ENCODE data around the gene WDR64. TPM values are rescaled to one million over a fixed set of nuclear protein-coding genes. Genes with fewer than 3 reads are reported as not detected.
"Not testable (repeated sequence)": the region's sequence is repeated elsewhere in the genome, so short reads cannot be mapped to it uniquely, and the experiment has no call there.

Gene WDR64
- total RNA-seq, 1 donor from 2014 or later: not detected

DNA sequence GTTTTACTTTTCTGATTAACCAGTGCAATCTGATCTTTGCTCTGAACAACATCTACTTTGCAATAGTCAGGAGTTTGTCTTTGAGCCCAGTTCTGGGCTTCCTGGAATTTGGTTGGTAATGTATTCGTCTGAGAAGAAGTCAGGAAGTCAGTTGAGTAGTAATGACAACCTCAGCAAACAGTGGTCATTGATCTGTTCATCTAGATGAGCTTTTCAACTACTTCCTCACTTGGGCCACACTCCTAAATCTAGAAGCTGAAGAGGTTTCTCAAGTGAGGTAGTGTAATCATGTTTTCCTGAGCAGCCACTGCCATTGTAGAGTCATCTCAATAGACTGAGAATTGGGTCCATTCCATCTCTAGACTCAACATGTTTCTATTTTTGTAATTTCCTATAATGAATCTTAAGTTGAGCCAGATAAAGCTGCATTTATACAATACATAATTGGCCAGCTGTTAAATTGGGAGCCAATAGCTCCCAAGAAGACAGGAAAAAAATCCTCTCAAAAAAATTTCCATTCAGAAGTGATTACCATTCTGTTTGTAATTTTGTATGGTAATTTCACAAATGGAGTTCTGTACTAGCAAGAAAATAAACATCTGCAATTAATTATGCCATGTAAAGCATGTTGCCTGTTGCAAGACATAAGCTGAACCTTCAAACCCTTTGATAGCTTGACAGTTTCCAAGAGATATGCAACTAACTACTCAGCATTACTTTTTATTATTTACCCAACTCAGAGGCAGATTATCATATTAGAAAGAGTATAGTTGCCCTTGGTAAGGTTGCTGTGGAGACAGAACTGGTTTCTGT is 49.6 kb downstream of the WDR64 start:
- no peak for DNase-seq

DNA sequence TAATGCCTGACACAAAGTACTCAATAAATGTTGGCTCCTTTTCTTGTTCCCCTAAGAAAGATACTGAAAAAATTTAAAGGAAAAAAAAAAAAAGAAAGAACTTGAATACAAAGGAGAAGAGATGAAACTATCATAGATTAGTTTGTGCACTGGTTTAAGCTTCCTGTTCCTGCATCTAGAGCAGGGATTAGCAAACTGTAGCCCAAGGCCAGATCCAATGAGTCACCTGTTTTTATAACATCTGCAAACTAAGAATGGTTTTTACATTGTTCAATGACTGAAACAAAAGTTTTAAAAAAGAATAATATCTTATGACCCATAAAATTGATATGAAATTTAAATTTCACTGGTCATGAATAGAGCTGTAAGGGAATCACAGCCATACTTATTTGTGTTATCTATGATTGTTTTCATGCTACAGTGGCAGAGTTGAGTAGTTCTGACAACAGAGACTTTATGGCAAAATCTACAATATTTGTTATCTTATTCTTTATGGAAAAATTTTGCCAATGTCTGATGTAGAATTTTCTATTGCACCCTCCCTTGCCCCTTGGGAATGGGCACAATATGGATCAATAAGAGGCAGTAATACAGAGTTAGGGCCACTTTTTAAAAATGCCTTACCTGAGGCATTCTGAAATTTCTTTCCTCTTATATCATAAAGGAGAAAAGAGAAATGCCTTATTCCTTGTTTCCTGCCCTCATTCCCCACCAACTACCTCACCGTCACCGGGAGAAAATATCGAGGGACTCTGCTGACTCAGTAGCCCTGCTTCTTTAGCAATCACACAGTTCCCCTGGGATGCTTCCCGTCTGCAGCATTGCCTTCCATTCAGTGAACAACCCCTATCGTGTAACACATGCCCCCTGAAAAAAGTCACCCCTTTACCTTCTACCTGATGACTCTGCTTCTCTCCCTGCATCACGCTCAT is 50.6 kb downstream of the WDR64 start:
- DNase-seq: no peak

DNA sequence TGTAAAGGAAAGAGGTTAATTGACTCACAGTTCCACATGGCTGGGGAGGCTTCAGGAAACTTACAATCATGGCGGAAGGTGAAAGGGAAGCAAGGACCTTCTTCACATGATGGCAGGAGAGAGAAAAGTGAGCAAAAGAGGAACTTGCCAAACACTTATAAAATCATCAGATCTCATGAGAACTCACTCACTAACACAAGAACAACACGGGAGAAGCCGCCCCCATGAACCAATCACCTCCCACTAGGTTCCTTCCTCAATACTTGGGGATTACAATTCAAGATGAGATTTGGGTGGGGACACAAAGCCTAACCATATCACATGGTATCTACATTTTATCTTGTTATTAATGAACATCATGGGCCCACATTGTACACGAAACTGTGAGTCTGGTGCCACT is 51.7 kb downstream of the WDR64 start:
- DNase-seq: not testable (repeated sequence)

DNA sequence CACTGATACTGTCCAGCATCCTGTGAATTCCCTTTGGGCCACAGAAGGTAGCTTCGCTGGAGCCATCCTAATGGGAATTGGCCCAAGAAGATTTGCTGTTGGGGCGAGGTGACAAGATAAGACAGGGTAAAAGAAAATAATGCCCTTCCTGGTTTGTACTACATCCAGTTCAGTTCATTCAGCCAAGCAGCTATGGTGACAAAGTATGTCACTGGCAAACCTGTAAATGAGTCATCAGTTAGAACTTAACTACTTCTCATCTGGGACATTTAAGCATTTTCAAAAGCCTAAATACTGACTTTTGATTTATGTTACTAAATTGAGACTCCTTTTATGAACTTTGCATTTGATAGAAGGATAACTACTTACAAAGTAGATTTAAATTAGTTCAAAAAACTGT is 54.2 kb downstream of the WDR64 start:
- DNase-seq: no peak

DNA sequence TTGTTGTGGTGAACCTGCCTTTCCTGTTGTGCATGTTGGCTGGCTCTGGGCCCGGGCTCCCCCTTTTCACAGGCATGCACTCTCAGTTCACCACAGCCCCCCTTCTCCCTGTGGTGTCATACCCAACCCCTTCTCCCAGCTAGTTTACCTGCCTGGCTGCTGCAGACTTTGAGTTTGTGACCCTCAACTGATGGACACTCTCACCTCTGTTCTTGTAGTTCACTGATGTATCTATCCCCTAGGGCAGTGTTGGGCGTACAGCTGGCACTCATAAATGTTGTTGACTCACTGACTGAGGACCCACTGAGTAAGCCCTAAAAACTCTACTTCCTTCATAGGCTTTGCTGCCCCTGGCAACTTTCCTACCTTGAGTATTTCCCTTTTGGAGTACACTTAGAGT is 54.9 kb downstream of the WDR64 start:
- no peak for DNase-seq

DNA sequence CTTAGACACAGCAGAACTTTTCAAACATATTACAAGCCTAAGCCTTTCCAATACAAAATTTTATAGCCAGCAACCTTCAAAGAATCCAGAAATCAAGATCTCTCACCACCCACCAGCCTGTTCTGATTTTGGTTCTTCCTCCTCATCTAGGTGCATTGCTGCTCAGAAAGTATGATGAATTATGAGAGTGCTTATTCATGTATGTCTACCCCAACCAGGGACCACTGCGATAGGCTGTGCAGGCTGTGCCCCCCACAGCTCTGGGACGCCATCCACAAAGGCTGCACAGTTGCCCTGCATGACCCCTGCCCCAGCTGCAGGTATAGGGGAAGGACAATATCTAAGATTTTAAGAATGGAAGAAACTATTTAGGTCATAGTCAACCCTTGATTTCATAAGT is 55.4 kb downstream of the WDR64 start:
- DNase-seq: no peak

DNA sequence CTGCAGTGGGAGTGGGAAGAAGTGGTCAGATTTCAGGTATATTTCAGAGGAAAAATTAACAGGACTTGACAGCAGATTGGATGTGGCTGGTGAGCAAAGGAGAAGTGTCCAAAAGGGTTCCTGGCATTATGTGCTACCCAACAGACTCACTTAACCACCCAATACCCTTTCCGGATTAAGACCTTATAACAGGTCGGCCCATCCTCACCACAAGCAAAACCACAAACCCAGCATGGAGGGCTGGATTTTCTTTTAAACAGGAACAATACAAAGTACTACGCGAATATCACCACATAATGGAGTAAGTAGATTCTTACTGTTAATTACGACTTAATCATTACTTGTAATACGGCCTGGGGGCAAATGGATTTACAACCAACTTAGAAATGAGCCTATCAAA is 59.2 kb downstream of the WDR64 start:
- DNase-seq: no peak

DNA sequence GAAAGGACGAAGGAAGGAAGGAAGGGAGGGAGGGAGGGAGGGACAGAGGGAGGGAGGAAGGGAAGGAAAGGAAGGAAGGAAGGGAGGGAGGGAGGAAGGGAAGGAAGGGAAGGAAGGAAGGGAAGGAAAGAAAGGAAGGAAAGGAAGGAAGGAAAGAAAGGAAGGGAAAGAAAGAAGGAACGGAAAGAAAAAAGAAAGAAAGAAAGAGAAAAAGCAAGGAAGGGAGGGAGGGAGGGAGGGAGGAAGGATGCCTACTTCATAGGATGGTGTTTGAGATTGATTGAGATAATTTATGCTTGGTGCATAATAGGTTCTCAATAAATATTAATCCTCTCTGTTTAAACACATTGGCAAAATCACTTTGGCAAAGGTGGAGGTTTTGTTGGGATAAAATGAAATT is 61.2 kb downstream of the WDR64 start:
- DNase-seq: no peak

DNA sequence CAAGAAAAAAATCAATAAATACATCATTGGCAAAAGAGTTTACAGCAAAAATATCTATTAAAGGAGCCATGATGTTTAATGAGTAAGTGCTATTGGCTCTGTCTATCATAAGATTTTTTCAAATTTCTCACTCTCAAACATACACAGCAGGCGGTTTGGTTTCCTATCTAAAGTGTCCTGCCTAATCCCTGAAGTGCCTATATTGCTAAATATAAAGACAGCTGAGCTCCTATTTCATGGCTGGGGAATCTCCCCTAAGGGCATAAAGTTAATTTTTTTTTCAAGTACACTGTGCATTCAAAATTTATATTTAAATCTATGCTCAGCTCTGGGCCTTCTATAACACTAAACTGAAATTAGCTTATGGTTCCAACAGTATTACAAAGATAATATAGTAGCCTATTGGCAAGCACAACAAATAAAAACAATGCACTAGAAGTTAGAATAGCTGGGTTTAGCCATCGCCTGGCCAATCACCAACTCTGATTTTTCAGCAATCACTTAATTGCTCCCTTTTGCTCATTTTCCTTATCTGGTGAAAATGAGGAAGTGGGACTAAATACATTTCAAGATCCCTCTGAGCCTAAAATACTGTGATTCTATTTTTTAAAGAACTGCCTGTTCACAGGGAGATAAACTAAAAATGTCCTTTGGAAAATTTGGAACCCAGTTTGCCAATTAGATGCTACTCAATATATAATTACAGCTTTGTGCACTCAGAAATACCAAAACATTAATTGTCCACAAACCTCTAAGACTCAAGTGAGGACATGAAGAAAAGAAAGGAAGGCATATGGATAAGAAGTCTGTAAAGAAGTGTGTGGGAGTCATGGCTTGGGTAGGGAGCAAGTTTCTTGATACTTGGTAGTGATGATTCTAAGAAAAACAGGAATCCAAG is 62.5 kb downstream of the WDR64 start:
- no peak for DNase-seq

DNA sequence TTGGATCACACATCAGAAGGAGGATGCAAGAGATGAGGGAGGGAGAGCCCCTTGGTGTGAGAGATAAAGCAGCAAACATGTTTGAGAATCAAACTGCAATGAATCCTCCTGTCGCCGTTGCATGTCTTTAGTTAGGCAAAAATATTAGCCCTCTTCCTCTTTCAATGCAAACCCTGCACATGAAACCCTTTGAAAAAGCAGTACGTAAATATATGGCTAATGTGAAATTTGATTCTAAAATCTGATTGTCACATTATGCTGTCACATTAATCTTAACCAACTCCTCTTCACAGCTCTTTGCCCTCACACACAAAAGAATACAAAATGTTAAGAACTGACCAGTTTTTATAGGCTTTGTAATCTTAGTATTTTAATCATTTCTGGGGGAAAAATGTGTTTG is 63.4 kb downstream of the WDR64 start:
- no peak for DNase-seq

DNA sequence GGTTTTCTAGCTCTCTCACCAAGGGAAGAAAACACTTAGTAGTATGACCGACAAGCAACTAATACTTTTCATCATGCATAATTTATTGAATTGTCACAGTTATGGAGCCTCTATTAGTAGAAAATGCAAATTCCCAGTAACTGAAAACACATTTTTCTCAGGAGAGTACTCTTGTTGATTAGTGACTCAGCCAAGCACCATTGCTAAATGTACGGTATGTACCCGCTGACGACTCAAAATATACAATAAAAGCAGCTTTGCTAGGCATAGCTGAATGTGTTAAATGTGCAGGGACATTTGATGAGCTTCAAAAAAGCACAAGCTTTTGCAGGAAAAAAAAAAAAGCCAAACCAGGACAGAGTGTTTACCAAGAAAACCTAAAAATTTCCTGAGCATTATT is 63.9 kb downstream of the WDR64 start:
- no peak for DNase-seq

DNA sequence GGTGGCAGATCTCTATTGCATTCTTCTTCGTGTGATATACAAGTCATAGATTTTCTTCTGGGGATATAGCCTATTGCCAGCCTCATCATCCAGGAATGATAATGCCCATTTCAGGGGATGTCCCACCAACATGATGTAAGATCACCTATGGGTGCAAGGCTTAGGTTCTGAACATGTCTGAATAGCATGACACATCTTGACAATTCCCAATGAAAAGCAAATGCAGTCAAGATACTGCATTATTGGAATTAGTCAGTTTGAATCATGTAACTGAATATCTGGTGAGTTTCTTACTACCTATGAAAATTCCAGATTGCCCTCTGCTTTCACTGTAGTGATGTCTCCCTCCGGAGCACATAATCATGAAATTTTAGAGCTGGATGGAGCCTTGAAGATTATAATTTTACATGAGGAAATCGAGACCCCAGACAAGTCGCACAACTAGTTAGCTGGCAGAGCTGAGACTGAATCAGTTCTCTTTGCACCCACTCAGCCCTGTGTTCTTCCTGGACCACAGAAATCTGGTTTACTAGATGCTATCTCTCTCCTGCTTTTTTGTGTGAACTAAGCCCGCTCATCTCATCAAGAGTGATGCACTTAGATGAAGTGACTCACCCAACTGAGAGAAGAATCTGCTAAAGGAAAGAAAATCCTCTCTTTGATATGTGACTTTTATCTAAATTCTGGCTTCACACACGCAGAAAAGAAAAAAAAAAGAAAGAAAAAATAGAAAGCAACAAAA is 65.0 kb downstream of the WDR64 start:
- no peak for DNase-seq

DNA sequence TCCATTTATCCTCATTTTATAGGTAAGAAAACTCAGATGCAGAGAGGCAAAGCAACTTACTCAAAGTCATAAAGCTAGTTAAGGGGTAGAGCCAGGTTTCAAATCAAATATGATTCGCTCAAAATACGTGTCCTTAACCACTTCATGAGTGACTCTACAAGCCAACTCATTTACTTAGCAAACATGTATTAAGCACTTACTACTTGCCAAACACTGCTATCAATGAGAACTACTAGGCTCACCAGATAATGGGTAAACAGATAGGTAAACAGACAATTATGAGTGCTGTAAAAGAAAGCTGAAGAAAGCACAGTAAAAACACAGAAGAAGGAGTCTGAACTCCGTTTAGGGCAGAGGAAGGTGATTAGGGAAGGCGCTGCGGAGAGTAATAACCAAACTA is 65.9 kb downstream of the WDR64 start:
- DNase-seq: no peak

DNA sequence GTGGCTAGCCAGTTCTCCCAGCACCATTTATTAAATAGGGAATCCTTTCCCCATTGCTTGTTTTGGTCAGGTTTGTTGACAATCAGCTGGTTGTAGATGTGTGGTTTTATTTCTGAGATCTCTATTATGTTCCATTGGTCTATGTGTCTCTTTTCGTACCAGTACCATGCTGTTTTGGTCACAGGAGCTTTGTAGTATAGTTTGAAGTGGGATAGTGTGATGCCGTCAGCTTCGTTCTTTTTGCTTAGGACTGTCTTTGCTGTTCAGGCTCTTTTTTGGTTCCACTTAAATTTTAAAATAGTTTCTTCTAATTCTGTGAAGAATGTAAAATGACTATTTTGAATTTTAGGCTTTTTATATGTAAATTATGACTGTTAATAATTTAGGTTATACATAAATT is 68.9 kb downstream of the WDR64 start:
- DNase-seq: no peak

DNA sequence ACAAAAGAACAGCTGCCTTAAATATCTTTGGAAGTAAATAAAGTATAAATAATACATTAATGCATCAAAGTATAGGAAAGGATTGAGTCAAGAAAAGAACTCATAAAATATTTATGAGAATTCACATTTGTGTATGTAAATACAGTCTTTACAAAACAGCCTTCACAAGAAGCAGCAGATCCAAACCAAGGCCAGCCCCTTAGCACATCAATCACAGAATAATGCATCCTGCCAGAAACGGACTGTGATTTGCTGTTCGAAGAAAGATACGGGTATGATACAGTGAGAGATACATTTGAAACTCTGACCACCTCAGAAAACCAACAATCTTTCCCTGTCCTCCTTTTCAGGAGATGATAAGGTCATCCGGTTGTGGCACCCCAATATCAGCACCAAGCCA is 70.9 kb downstream of the WDR64 start:
- DNase-seq: no peak

DNA sequence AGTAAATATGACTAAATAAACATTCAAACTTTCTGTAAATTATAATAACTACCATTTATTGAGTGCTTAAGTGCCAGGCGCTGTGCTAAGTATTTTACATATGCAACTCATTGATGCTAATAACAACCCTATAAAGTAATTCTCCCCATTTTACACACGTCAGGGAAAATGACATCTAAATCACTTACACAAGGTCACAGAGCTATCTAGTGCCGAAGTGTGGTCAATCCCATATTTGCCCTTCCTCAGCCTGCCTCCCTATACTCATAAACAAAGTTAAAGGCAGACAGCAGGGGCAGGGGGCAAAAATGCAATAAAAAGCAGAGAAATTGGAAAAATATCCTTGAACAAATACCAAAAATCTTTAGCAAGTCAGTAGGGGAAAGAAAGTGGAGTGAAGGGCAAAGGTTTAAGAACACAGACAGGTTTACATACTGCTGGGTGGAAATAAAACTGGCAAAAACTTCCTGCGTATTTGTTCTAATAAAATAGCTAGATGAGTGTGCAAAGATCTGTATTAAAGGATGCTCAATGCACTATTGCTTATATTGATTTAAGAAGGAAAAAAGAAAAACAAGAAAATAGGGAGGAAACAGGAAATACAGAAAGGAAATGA is 72.8 kb downstream of the WDR64 start:
- no peak for DNase-seq

DNA sequence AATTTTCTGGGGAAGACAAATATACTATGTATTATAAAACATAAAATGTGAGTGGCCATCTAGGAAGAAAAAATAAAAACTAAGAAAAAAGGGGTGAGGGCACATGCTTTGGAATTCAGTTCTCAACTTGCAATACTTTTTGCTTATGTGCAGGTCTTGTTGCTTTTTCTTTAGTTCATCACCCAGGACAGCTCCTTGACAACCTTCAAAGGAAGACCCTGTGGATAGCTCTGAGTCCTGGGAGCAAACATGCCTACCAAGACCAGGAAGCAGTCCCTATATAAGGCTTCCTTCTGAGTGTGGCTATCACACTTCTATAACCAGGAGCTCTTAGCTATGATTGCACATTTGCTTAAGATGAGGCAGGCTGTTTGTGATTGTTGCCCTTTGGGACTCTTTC is 78.0 kb downstream of the WDR64 start:
- no peak for DNase-seq

DNA sequence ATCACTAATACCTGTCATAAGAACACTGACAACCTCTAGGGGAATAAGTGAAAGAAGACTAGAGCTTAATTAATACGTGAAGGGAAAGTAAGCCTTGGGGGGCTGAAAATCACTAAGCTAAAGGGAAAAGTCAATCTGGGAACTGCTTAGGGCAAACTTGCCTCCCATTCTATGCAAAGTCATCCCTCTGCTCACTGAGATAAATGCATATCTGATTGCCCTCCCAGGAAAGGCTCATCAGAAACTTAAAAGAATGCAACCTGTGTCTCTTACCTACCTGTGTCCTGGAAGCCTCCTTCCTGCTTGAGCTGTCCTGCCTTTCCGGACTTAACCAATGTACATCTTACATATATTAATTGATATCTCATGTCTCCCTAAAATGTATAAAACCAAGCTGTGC is 81.8 kb downstream of the WDR64 start:
- DNase-seq: no peak

DNA sequence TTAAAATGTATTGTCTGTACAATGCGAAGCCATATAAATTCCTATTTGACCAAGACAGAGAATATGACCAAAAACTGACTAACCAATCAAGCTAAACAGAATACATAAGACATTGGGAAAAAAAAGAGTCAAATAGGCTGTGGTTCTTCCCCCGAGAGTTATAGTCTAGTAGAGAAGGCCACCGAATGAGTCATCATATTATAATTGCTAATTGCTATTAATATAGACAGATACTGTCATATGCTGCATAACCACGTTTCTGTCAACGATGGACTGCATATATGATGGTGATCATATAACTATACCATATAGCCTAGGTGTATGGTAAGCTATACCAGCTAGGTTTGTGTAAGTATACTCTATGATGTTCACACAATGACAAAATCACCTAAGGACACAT is 82.5 kb downstream of the WDR64 start:
- DNase-seq: no peak

DNA sequence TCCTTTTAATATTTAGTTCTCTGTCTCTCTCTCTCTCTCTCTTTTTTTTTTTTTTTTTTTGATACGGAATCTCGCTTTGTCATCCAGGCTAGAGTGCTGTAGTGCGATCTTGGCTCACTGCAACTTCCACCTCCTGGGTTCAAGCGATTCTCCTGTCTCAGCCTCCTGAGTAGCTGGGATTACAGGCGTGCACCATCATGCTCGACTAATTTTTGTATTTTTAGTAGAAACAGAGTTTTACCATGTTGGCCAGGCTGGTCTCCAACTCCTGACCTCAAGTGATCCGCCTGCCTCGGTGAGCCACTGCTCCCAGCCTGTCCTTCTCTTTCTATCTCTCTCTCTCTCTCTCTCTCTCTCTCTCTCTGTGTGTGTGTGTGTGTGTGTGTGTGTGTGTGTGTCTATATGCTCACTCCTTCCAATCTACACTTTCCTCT is 83.4 kb downstream of the WDR64 start:
- not testable (repeated sequence) for DNase-seq

DNA sequence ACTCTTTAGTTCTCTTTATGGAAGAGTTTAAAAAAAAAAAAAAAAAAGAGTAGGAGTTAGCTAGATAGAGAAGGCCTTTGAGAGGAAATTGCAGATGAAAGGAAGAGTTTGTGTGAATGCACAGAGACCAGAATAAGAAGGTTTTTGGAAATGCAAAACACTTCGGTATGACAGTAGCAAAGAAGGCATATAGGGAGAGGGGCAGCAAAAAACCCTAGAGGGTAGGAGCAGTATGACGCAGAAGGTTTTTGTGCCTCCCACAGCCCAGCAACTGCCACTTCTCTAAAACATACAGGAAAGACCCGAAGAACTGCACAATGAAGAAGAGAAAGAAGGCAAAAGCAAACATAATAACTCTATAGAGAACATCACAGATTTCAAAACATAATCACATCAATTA is 84.3 kb downstream of the WDR64 start:
- no peak for DNase-seq

All from tongue (tissue), 2 donors.